ENCODE measurements around the gene DVL2.

Gene DVL2

DNA sequence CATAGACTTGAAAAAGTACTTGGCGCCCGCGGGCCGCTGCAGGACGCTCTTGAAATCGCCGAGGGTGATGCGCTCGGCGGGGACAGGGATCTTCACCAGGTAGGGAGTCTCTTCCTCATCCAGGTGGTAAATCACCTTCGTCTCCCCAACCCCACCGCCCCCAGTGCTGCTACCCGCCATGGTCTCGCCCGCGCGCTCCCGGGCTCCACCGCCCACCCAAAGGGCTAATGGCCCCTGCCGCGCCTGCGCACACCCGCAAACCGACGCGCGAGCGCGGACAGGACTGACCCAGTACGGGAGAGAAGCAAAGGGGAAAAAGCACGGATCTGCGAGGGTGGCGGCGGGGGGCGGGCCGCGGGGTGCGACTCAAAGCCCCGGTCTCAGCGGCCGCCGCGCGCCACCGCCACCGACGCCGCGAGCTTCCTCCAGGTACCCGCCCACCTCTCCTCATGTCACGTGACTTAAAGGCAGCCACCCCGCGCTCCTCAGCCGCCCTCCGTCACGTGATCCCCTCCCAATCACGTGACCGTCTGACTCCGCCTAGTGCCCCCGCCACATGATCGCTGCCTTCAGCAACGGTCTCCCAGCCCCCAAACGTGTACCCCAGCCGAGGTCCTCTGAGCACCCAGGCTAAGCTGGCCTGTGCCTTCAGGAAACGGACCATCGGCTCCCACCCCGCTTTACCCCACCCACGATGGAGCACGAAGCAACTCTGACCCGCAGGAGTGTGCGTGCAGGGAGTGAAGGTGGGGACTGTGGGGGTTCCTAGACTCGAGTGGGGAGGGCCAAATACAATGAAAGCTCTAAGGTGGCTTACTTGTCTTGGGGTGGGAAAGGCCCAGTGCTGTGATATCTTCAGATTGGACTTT, at the start of gene DVL2:
DVL2 (minus strand) TSS at position 435 of the 869 bp plus-strand sequence; CDS start at position 180, 255 bp downstream.
- DNase-seq (ENCODE audit: low read depth) = peak; percentile 91

DNA sequence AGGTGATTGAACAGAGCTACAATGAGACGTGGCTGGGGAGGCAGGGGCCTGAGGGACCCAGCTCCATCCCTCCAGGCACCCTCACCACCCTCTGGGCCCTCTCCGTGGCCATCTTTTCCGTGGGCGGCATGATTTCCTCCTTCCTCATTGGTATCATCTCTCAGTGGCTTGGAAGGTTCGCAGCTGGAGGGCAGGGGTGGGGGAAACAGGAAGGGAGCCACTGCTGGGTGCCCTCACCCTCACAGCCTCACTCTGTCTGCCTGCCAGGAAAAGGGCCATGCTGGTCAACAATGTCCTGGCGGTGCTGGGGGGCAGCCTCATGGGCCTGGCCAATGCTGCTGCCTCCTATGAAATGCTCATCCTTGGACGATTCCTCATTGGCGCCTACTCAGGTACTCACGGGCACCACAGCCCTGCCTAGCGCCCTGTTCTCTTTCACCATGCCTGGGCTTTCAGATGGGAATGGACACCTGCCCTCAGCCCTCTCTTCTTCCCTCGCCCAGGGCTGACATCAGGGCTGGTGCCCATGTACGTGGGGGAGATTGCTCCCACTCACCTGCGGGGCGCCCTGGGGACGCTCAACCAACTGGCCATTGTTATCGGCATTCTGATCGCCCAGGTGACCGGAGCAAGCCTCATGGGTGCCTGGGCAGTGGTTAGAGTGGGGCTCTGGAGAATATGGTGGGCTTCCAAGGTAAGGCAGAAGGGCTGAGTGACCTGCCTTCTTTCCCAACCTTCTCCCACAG, 49.3 kb upstream of the DVL2 start:
- DNase-seq (ENCODE audit: low read depth) = no peak

DNA sequence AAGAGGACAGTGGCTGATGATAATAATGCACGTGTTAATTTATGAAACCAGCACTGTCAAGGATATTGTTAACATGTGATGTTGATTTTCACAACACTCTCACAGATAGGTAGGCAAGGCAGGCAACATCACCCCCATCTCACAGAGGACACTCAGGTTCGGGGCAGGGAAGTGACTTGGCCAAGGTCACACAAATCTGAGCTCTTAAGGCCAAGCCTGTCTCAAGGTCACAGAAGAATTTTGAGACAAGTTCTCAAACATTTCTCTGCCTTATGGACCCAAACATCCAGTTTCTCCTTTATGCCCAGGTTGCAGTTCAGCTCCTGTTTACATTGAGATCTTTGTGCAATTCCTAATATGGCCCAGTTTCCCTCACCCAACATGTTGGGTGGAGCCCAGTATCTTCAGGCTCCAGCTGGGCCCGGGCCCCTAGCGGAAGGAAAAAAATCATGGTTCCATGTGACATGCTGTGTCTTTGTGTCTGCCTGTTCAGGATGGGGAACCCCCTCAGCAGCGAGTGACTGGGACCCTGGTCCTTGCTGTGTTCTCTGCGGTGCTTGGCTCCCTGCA, 48.5 kb upstream of the DVL2 start:
- DNase-seq (ENCODE audit: low read depth) = no peak

DNA sequence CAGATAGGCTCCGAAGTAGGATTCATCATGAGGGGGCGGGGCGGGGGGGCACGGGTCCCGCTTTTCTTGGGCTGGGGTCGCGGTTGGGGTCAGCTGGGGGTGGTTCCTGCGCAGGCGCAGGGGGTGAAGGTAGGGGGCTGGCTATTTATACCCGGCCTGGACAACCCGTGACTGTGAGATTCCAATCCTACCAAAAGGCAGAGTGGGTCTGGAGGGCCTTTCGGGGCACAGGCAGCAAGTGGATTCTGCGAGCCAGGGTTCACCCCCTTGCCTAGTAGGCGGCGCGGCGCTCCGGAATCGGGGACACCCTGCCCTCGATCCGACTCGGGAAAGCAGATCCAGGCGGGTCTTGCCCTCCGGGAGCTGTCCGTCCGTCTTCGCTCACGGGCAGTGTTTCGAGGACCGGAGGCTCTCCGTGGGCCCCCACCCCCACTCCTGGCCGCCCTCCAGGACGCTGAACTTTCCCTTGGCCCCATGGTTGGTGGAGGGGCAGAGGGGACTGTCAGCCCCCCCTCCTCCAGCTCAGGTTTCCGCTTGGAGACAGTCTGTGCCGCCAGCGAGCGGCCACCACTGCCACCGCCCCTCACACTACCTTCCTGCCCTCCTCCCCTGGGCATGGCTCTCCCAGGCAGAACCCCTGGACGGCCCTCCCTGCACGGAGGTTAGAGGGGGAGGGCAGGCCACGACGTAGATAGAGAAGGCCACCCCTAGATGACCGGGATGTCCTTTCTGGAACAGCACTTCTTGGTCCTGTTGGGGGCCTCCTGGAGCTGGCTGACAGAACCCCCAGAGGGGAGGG, 47.8 kb upstream of the DVL2 start:
- no peak for DNase-seq (ENCODE audit: low read depth)

GRCh38 chr17:7281074-7281952, 47.0 kb upstream of the DVL2 start, which contains the start of gene SLC2A4:
TSS of gene SLC2A4 (plus strand) at chr17:7281718. CDS start at chr17:7281935, 217 bp downstream.
- peak; percentile 56 for DNase-seq (ENCODE audit: low read depth)

DNA sequence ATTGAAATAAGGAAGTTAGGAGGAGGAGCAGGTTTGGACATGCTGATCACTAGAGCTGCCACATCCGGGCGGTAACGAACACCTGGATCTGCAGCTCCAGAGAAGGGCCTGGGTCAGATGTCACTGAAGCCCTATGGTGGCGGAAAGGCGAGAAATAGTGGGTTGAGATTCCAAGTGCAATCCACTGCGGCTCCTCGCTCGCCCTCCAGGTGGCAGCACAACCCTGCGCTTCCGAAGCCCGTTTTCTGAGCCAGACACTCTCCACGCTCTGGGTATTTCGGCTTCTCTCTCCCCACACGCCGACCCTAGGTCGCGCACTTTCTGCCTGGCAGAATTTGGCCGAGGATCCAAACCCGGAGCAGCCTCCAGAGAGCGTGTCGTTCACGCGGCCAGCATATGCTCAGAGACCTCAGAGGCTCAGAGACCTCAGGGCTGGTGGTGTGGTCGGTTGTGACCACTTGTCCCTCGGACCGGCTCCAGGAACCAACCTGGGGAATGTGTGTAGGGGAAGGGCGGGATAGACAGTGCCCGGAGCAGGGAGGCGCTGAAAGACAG, 46.3 kb upstream of the DVL2 start:
- DNase-seq (ENCODE audit: low read depth) = peak; percentile 75

- no peak for DNase-seq (ENCODE audit: low read depth)
Measured at GRCh38 chr17:7279448-7279847, 45.1 kb upstream of the DVL2 start.

GRCh38 chr17:7266784-7267183, 32.5 kb upstream of the DVL2 start:
- no peak for DNase-seq (ENCODE audit: low read depth)

- DNase-seq (ENCODE audit: low read depth) = no peak
Measured at GRCh38 chr17:7263801-7264078, 29.4 kb upstream of the DVL2 start.

DNA sequence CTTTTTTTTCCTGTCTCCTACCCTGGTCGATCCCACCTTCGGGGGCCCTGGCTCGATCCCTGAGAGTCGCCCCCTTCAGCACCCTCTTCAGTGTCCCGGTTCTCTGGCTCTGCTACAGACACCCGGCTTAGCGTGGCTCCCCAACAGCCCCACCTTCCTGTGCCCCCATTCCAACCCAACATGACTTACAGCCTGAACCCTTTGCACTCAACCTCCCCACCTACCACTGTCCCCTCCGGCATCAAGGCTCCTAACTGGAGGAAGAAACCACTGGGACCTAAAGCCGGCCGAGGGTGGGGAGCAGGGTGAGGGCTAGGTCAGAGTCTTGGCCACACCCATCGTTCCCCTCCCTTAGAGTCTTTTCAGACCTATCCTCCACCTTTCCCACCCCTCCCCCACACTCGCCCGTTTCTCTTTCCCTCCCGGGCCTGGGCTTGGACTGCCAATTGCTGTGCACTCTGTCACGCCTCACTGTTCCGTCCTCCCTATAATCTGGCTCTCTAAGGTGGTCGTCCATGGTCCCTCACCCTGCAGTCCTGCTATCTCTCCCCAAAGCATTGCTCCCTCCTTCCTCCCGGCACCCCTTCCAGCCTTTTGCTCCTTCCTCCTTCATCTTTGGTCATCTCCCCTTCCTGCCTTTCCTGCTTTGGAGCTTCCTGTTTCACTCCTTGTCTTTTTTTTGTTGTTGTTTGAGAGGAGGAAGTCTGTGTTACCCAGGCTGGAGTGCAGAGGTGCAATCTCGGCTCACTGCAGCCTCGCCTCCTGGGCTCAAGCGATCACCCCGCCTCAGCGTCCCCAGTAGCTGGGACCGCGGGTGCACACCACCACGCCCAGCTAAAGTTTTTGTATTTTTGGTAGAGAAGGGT, 28.9 kb upstream of the DVL2 start:
- DNase-seq (ENCODE audit: low read depth) = no peak

DNA sequence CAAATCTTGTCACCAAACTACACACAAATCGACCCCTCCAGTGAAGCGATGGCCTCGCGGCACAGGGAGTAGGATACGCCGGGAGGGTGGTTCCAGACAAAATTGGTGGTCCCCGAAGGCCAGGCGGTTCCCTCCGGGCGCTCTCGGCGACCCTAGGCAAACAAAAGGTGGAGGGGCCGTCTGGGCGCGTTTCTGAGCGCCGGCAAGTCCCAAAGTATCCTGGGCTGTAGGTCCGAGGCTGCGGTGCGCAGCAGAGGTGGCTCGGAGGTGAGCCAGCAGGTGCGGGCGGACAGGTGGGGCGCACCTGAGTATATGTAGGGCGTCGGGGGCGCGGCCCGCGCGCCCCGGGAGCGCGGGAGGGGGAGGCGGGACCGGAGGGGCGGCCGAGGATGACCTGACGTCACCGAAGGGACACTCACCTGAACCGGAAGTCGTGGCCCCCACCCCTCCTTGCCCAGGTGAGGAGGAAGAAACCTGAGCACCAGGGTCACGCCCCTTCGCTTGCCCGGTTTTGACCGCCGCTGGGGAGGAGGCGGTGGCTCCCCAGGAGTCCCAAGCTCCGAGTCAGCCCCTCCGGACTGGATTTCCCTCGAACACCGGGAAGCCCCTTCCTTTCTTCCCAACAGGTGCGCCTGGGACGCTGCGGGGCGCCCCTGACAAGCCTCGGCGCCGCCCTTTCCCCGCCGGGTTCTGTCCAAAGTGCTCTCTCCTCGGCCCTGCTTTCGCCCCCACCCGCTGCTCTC, 28.0 kb upstream of the DVL2 start, which contains the start of gene CLDN7:
CLDN7 (minus strand) TSS at position 287 of the 743 bp plus-strand sequence. CDS start 435 bp downstream, outside the sequence.
- DNase-seq (ENCODE audit: low read depth) = no peak

- DNase-seq (ENCODE audit: low read depth) = no peak
Measured at GRCh38 chr17:7261379-7262191, 27.3 kb upstream of the DVL2 start.

GRCh38 chr17:7260651-7261378, 26.5 kb upstream of the DVL2 start:
- no peak for DNase-seq (ENCODE audit: low read depth)

DNA sequence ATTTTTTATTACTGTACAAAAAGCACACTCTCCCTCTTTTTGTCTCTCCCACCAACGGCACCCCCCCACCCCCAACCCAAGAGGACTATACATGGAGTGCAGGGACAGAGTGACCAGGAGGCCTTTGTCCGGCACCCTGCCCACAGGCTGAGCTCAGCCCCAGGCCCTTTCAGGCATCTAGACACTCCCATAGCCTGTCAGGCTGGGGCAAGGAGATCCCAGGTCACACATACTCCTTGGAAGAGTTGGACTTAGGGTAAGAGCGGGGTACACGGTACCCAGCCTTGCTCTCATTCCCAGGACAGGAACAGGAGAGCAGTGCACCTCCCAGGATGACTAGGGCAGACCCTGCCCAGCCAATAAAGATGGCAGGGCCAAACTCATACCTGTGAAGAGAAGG, 25.8 kb upstream of the DVL2 start:
- no peak for DNase-seq (ENCODE audit: low read depth)

DNA sequence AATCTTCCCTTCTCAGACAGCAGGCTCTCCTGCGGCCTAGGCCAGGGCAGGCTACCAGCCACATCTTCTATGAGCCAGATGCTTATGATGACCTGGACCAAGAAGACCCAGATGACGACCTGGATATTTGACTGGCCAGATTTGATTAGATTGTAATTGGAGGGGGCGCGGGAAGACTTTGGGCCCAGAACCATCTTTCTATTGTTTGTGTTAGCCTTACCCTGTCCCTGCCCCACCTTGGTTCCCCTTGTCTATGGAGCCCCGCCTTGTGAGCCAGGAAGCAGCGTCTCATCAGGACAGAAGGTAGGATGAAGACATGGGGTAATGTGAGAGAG, 25.2 kb upstream of the DVL2 start:
- DNase-seq (ENCODE audit: low read depth) = no peak

DNA sequence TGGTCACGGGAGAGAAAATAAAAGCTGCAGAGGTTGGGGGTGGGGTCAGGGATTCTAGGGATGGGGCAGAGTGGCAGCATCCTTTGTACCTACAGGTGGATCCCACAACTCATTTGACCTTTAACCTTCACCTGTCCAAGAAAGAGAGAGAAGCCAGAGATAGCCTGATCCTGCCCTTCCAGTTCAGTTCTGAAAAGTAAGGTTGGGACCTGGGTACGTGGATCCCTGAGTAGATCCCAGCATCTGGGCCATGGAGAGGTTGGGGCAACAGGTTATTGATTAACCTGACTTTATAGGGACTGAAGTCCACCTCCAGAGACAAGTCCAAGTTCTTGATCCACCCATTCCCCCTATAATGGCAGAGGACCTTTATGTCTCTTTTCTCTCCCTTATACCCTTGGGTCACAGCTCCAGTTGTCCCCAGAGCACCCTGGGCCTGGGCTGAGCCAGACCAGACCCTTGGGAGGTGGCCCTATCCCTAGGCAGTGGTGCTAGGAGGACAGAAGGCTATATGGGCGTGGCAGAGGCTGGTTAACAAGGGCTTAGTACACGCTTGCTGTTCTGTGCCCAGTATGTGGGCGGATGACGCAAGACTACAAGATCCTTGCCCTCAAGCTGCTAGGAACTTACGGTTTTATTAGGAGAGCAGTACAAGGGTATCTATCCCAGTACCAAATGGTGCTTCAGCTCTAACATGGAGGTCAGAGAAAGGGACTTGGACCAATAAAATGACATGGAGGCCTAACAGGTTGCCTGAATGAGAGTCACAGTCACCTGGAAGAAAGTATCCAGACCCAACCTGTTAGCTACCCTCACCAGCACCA, 24.6 kb upstream of the DVL2 start:
- DNase-seq (ENCODE audit: low read depth) = no peak
